HG02759 (cell line): ENCODE measurements around the gene IPO11.
"Not testable (repeated sequence)": the region's sequence is repeated elsewhere in the genome, so short reads cannot be mapped to it uniquely, and the experiment has no call there.

Experiments used
- ATAC-seq: cut with Tn5 transposase; IDR thresholded peaks from one replicate; pipeline ENCODE4 v1.9.1; 2021; ENCODE audit warnings: mild to moderate bottlenecking, moderate library complexity; ENCODE audit not compliant: unreplicated experiment

IPO11 gene

DNA sequence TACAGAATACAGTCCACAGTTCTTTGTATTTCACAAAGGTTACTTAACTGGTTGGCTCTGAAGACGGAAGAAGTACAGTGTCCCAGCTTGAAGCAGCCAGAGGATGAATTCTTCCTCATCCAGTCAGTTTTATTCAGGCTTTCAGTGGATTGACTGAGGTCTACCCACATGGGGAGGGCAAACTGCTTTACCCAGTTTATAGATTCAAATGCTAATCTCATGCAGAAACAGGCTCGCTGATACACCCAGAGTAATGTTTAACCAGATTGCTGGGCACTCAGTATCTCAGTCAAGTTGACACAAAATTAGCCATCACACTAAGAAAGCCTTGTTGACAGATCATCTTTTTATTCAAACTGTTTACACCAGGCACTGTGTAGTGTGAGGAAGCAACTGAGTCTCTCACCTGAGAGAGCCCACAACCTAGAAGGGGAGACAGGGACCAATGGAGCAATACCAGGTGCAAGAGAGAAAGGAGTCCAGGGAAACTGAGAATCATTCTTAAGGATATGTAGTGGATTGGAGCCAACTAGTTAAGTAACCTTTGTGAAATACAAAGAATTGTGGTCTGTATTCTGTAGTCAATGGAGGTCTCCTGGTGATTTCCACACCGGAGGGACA, 181.9 kb downstream of the IPO11 start:
- ATAC-seq, result no peak

DNA sequence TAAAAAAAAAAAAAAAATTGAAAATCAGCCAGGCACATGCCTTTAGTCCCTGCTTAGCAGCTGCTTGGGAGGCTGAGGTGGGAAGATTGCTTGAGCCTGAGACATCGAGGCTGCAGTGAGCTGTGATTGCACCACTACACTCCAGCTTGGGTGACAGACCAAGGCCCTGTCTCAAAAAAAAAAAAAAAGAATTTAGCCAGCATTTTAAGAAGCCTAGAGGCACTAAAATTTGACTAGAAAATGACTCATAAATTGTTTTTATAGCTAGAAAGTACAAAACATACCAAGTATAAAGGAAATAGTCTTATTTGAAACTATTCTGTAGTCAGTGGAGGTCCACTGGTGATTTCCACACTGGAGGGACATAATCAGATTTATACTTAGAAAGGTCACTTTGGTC, 183.5 kb downstream of the IPO11 start:
- no peak for ATAC-seq

DNA sequence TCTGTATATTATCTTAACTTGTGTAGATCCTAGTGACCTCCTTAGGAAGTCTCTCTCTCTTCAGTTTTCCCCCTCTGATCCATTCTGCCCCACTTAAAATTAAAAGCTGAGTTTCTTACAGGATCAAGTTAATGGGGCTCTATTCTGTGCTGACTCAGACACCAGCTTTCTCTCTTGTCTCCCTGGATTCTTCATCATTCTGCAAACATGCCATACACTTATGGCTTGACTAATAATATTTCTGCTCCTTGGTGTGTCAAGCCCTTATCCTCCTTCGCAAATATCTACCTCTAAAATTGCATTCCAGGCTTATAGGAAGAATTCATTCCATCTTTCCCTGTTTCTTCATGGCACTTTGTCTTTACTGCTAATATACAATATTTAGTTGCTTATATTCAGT, 184.1 kb downstream of the IPO11 start:
- ATAC-seq, result no peak

DNA sequence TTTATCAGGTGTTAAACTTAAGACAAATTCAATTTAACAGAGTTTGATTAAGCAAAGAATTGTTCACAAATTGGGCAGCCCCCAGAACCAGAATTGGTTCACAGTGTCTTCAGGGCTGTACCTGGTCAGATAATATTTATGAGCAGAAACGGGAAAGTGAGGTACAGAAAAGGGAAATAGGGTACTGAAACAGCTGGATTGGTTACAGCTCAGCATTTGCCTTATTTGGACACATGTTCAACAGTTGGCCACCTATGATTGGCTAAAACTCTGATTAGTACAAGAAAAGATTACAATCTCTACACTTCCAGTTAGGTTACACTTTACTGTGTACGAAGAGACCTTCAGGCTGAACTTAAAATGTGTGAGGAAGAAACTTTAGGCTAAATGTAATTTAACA, 184.8 kb downstream of the IPO11 start:
- no peak for ATAC-seq

DNA sequence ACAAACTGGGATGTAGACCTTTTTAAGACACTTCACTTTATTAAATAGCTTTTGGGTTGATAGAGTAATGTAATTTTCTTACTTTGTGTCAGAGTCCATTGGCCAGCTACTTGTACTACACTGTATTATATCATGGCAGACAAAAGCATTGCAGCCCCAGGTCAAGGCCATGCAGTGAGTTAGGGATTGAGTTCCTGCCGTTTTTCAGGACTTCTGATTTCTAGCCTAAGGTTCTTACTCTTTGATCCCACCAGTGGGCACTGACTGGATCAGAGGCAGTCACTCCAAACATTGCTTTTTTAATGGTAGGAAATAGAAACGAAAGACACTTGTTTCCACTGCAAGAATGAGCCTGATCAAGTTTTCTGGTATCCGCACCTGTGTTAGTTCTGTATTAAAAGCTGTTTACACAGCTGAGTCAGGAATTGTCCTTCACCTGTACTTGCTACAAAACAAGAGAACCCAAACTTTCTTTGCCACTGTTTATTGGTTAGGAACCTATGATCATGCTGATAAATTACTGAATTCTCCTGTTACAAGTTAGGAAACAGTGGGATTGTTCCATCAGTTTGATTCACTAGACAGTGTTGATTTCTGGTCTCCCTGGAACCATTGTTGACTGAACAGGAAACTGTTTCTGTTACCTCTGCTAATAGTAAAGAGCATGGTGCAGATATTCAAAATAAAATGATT, 188.1 kb downstream of the IPO11 start:
- no peak for ATAC-seq

DNA sequence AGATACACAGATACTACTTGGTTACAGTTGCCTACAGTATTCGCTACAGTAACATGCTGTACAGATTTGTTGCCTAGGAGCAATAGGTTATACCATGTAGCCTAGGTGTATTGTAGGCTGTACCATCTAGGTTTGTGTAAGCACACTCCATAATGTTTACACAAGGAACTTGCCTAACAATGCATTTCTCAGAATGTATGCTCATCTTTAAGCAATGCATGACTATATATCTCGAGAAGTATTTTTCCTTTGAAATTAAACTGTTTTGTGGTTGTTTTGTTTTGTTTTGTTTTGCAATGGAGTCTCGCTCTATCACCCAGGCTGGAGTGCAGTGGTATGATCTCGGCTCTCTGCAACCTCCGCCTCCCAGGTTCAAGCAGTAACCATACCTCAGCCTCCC, 191.4 kb downstream of the IPO11 start:
- no peak for ATAC-seq

DNA sequence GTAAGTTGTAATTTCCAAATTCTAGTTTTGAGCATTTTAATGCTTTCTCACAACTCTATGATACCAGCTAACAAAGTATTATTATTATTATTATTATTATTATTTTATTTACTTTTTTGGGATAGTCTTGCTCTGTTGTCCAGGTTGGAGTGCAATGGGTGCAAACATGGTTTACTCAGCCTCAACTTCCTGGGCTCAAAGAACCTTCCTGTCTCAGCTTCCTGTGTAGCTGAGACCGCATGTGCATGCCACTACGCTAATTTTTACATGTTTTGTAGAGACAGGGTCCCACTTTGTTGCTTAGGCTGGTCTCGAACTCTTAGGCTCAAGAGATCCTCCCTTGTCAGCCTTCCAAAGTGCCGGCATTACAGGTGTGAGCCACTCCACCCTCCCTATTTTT, 193.1 kb downstream of the IPO11 start:
- no peak for ATAC-seq

DNA sequence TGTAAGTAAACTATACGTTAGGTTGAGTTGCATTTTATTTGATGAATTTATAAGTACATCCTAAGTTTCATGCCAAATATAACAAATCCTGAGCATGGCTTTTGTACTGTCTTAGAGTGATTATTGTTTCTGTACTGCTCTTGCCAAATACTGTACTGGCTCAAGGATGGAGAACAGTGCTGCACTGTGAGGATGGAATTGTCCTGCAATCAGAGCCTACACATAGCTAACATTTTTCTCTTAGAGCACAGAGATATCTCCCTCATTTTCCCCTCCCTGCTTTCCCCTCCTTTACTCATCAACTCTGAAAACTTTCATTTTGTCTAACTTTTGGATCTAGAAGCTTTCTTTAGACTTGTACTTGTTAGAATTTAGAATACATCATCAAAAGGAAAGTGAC, 194.3 kb downstream of the IPO11 start:
- ATAC-seq, result no peak

DNA sequence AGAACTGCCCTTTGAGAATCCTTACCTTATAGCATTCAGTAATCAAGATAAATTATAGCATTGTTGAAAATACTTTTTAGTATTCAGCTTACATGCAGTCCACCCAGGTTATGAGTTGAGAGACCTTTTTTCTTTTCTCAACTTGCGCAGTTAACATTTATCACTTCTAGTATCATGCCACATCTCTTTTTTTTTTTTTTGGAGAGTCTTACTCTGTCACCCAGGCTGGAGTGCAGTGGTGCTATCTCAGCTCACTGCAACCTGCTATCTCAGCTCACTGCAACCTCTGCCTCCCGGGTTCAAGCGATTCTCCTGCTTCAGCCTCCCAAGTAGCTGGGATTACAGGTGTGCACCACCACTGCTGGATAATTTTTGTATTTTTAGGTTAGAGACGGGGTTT, 195.1 kb downstream of the IPO11 start:
- no peak for ATAC-seq

DNA sequence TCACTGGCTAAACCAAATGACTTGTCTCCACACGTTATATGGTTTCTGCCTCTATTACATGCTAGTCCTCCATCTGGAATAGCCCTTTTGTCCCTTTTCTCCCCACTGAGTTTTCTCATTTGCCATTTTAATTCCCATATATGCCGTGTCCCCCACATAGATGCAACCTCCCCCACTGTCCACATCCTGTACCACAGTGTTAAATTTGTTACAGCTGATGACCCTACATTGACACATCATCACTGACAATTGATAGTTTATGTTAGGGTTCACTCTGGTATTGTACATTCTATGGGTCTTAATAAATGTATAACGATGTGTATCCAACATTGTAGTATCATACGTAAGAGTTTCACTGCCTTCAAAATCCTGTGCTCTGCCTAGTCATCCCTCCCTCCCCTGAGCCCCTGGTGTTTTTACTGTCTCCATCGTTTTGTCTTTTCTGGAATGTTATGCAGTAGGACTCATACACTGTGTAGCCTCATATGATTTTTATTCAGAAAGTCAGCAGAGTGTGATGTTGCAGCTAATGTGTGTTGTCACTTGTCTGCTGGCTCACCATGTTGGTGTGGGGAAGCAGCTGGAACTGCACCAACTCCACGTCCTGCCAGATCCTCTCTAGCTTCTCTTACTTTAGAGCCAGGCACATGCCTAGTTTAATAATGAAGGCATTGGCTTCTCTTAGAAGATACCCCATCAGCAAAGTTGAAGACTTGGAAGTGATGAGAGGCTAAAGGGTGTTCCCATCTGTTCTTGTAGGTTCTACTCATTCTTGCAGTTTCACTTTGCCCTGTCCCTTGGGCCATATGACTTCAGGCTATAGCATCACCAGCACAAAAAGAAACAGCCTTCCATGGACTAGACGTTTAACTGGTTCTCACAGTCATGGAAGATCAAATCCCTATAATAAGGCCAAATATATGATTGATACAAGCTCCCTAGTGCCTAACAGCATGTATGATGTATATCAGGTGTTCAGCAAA, 196.3 kb downstream of the IPO11 start:
- ATAC-seq, result no peak

DNA sequence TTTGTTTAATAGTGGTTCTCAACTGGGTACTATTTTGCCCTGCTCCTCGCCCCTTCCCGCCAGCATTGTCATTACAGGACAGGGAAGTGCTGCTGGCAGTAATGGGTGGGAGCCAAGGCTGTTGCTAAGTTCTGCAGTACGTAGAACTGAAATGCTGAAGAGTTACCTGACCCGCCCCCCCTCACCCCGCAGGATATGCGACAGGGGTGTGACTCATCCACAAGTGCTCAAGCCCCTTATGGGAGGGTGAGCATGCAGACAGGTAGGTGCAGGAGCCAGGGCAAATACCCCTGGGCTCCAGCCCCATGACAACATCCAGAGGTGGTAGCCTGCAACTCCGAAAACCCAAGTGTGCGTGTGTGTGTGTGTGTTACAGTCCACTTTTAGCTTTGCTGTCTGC, 201.8 kb downstream of the IPO11 start:
- ATAC-seq, result no peak

DNA sequence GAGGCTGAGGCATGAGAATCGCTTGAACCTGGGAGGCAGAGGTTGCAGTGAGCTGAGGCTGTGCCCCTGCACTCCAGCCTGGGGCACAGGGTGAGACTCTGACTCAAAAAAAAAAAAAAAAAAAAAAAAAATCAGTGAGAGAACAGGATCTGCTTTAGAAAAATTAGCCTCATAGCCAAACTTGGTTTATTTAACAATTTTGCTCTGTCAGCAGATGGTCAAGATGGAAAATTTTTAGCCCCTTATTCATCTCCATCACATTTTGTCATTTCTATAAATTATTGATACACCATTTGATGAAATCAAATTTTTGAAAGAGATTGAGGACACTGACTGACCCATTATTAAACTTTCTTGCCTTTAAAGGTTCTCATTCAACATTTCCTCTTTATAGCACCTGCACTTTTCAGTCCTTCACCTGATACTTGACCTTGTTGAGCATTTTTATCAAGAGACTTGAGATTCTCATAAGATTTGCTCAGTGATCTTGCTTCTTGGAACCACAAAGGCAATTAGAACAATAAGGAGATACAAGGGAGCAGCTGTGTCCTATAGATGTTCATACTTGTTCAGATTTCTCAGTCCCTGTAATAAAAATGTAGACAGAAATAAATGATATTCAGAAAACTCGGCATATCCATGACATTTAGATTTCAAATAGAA, 204.2 kb downstream of the IPO11 start:
- no peak for ATAC-seq

DNA sequence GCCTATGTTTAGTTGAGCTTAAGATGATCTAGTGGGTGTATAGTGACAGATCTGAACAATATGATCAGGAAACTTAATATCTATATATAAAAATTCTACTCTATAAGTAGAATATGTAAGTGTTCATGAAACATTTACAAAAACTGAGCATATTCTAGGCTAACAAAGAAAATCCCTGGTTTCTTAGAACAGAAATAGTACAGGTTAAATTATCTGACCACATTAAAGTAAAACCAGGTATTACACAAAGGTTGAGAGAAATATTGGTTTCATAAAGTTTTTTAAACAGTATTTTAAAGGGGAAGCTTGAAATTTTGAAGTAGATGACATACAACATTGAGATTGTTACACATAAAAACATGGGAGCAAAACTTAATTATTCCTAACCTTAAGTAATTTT, 205.4 kb downstream of the IPO11 start:
- no peak for ATAC-seq

DNA sequence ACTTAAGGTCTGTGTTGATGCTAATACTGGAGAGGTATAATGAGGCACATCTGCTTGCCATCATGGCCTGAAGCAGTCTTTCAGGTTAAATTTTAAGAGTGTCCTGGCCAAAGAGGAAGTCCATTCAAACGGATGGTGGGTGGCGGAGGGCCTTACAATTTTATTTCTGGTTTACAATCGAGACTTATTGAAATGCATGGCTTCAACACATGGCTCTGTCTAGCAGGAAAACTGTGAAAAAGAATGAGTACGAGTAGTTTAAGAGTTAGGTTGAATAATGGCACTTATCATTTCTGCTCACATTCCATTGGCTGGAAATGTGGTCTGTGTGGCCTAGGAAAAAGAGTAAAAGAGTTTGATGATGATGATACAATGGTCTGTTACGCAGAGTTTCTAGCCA, 208.2 kb downstream of the IPO11 start:
- ATAC-seq, result no peak

DNA sequence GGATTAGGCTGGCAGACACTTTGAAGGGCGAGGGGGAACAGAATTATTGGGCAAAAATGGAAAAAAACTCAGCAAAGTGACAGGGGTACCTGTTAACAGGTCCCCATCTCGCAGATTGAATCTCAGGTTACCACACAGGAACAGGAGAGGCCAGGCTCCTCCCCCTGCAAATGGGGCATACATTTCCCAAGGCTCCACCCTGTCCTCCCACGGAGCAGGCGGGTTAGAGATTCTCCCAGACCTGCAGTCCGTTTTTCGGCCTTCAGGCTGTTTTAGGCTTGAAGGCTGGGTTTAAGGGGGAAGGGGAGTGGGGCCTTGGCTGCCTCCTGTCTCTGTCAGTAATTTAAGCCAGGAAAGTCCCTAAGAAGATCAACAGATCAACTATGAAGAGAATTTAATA, 208.7 kb downstream of the IPO11 start:
- no peak for ATAC-seq

DNA sequence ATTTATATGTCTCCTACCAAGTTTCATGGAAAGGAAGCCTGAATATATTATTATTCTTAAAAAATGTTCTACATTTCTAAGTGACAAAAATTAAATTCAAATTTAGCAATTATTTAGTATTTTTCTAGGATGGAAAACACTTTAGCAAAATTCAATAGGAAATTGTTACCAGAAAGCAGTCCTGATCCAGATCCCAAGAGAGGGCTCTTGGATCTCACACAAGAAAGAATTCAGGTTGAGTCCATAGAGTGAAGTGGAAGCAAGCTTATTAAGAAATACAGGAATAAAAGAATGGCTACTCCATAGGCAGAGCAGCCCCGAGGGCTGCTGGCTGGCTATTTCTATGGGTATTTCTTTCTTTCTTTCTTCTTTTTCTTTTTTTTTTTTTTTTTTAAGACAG, 210.7 kb downstream of the IPO11 start:
- no peak for ATAC-seq

DNA sequence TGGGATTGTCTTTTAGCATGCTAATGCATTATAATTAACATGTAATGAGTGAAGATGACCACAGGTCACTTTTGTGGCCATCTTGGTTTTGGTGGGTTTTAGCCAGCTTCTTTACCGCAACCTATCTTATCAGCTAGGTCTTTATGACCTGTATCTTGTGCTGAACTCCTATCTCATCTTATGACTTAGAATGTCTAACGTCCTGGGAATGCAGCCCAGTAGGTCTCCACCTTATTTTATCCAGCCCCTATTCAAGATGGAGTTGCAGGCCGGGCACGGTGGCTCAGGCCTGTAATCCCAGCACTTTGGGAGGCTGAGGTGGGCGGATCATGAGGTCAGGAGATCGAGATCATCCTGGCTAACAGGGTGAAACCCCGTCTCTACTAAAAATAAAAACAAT, 211.9 kb downstream of the IPO11 start:
- ATAC-seq, result not testable (repeated sequence)

DNA sequence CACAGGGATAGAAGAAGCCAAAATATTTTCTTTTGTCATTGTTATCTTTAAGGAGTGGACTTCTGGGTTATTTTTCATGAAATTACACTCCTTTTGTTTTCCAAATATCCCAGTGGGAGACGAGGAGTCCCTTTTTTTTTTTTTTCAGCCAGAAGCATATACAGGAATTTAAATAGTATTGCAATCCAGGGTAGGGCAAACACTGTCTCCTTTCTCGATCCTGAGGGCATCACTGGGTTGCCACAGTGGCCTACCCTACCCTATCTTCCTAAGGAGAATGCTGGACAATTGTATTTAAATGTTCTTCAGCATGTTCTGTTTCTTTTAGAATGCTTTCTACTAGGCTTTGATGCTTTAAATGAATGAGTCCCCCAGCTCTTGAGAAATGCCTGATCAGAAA, 214.0 kb downstream of the IPO11 start:
- ATAC-seq, result no peak

DNA sequence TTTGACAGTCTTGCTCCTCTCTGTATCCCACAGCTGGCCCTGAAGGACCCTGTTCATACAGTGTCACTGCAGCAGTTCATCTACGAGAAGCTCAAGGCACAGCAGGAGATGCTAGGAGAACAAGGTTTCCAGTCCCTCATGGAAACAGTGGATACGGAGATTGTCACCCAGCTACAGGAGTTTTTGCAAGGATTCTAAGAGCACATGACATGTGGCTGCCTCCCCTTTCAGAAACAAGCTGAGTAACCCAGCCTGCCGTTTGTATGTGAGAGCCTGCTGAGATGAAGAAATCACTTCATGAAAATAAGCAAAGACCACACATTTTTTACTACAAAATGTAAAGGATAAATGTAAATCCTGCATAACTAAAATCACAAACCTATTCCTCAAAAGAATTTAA, 214.6 kb downstream of the IPO11 start:
- ATAC-seq, result no peak

DNA sequence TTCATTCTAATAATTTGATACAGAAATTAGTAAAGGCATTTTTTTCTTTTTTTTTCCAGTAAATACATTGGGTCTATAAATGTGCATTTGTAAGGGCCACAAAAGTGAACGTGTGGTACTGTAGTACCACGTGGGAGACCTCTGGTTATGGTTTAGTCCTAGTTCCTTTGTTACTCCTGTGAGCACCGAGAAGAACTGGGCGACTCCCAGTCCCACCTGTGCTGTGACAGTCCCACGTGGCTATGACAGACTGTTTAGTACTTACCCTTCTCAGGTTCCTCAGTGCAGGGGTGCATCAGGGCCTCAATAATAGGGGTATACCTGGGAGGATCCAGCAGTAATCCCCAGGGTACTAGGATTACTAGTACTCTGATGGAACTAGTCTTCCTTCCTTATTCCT, 215.3 kb downstream of the IPO11 start:
- ATAC-seq, result no peak

DNA sequence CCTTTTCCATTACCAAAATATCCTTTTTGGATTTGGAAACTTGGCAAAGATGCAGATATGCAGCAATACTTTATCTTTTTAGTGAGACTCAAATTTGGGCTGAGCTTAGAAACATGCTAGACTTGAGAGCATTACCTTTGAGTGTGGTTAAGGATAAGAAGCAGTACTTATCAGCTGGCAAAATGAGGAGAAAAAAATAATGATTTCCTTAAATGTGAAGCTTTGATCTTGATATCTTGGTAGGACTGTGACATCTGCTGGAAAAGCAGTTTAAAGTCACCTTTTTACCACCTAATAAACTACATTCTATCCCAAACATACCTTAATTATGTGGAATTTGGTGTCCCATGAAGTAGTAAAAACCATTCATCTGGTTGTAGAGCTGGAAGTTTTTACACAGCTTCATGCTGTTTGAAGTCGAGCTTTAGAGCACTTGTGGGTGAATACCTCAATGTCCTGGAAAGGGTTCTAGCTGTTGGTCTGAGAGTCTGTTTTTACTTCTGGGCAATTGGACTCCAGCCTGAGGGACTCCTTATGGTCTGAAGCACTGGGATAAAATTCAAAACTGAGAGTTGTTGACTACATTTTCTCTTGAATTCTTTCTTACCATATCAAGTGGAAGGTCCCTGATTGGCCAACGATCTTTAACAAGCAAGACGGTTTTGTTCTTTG, 219.5 kb downstream of the IPO11 start:
- no peak for ATAC-seq
